Measurements from ENCODE around the gene MTA1.

The MTA1 gene

DNA sequence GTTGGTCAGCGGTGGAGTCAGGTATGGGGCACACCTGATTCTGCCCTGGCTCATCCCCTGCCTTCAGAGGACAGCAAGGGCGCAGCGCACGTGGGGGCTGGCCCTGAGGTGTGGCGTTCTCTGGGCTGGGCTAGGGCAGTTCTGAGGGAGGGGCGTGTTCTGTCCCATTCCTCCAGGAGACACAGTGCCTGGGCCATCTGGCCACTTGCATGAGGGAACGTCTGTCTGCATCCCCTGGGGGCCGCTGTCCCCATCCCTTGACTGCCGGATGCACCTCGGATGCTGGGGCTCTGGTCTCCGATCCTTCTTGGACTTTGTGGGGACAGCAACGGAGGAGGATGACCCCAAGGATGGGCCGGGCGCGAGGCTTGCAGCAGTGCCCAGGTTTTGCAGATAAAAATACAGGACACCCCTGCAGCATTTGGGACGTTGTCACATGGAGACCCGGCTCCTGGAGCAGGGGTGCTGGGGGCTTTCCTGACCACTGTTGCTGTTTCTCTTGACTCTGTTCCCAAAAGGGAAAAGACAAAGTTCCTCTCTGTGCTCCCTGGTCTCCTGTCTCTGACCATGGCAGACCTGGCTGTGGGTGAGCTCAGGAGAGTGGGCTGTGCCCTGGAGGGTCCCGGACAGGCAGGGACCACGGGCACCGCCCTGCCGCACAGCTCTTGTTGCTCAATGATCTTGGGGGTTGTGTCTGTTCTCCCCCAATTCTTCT, 6.9 kb downstream of the MTA1 start:
- DNase-seq, result no peak

DNA sequence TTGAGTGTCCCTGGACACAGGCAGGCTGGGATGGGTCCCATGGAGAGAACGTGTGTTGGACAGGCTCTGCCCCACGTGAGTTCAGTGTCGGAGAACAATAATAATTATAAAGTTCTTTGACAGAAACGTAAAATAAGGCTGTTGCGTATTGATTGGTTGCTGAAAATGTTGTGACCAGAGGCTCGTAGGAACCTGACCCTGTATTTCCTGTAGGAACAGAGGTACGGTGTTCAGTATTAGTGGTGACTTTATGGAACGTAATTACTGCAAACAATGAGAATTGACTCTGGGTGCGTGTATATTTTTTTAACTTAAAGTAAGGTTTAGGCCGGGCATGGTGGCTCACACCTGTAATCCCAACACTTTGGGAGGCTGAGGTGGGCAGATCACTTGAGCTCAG, 7.8 kb downstream of the MTA1 start:
- DNase-seq, result no peak

DNA sequence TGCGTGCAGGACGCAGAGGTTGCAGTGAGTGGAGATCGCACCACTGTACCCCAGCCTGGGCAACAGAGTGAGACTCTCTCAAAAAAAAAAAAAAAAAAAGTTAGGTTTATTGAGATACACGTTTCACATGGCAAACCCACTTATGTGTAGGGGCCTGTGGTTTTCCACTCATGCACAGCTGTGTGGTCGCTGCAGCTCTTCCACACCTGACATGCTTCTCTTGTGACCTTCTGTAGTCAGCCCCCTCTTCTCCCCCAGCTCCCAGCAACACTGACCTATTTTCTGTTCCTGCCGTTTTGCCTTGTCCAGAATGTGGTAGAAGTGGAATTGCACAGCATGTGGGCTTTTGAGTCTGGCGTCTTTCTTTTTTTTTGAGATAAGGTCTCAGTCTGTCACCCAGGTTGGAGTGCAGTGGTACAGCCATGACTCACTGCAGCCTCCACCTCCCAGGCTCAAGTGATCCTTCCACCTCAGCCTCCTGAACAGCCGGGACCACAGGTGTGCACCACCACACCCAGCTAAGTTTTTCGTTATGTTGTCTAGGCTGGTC, 8.4 kb downstream of the MTA1 start:
- no peak for DNase-seq

DNA sequence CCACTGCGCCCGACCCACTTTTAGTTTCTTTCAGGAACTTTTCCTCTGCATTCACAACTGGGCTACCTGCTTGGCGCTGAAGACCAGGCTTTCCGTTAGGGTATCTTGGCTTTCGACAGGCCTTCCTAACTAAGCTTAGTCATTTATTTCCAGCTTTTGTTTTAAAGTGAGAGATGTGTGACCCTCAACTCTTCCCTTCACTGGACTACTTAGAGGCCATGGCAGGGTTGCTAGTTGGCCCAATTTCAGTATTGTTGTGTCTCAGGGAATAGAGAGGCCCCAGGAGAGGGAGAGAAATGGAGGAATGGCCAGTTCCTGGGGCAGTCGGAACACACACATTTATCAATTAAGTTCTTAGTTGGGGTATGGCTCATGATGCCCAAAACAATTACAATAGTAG, 10.4 kb downstream of the MTA1 start:
- no peak for DNase-seq

DNA sequence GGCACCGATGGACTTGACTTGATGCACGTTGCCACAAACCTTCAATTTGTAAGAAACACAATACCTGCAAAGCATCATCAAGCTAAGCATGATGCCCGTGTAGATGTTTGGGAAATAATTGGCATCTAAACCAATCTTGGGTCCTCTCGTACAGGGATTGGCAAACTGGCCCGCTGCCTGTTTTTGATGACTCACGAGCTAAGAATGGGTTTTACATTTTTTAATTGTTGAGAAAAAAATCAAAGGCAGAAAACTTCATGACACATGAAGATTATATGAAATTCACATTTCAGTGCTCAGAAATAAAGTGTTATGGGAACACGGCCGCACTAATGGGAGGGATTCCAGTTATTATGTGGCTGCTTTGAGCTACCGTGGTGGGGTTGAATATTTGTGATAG, 10.9 kb downstream of the MTA1 start:
- no peak for DNase-seq

DNA sequence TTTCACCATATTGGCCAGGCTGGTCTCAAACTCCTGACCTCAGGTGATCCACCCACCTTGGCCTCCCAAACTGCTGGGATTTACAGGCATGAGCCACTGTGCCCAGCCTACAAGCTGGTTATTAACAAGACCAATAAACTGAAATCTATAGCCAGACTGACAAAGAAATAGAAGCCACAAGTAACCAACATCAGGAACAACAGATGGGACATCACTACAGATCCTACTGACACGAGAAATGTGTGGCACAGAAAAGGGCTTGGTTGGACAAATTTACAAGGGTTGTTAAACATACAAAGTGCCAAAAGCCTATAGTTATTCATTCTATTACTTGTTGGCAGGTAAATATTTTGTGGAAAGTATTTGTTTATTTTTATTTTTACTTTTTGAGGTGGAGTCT, 11.6 kb downstream of the MTA1 start:
- no peak for DNase-seq

DNA sequence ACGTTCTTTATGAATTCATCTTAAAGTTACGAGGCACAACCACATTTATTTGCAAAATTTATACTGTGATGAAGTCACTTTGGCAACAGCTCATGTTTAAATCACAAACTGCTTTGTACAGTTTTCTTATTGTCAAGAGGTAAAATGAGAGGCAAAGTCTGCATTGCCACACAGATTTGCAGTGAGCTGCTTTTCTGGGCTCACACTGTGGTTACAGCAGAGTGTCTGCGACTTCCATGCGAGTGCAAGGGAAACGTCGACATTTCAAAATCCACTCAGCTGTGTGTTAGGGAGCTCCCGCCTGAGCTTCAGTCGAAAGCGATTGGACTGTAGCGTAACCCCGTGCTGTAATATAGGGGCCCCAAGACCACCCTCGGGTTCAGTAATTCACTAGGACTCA, 13.0 kb downstream of the MTA1 start:
- DNase-seq, result no peak

DNA sequence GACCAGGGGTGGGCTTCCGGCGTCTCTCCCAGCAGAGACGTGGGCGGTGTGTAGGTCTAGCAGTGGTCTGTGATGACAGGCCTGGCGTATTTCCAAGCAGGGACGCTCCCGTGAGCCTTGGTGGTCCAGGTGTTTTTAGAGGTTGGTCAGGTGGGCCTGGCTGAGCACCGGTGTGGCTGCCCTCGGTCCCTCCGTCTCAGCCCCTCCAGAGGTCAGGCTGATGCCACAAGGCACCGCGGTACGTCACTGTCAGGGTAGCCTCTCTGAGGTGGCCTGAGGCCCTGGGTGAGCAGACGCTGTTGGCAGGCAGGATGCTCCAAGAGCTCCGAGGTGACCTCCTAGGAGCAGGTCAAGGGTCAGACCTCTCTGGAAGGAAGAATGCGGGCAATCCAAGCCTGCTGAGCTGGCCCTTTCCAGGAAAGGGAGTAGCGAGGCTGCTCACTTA, 13.6 kb downstream of the MTA1 start:
- no peak for DNase-seq

DNA sequence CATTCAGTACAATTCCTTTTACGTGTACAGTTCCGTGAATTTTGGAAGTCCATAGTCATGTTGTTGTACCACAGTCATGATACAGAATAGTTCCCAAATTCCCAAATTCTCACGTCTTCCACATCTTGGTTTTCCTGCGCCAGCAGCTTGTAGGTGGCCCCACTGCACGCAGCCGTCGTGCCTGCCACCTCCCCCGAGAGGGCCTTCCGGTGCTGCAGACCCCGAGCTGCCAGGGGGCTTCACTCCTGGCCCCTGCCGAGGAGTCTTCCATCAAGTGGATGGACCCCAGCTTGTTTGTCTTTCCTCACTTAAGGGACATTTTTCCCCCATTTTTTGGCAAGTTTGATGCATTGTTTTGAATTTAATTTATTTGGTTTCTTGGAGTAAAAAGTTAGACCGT, 16.8 kb downstream of the MTA1 start:
- DNase-seq, result no peak

DNA sequence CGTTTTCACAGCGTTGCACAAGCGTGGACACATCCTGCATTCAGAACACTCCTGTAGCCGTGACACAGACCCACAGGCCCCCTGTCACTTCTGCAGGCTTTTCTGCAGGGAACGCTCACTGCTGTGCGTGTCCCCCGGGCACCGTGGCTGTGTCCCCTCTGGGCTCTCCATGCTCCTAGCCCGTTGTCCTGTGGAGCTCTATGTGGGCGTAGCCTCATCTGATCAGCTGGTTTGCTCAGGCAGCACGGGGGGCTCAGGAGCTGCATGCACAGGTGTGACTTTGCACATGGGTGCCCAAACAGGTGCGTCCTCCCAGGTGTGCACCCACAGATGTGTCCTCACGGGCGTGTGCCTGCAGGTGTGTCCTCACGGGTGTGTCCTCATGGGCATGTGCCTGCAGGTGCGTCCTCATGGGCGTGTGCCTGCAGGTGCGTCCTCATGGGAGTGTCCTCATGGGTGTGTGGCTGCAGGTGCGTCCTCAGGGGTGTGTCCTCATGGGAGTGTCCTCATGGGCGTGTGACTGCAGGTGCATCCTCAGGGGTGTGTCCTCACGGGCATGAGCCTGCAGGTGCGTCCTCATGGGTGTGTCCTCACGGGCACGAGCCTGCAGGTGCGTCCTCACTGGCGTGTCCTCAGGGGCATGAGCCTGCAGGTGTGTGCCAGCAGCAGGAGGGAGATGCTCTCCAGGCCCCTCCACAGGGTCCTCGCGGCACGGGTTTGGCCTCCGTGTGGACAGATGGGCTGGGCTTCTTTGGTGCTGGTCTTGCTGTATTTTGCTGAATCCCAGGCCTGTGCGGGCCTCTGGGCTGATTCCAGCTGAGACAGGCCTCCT, 17.5 kb downstream of the MTA1 start:
- no peak for DNase-seq

DNA sequence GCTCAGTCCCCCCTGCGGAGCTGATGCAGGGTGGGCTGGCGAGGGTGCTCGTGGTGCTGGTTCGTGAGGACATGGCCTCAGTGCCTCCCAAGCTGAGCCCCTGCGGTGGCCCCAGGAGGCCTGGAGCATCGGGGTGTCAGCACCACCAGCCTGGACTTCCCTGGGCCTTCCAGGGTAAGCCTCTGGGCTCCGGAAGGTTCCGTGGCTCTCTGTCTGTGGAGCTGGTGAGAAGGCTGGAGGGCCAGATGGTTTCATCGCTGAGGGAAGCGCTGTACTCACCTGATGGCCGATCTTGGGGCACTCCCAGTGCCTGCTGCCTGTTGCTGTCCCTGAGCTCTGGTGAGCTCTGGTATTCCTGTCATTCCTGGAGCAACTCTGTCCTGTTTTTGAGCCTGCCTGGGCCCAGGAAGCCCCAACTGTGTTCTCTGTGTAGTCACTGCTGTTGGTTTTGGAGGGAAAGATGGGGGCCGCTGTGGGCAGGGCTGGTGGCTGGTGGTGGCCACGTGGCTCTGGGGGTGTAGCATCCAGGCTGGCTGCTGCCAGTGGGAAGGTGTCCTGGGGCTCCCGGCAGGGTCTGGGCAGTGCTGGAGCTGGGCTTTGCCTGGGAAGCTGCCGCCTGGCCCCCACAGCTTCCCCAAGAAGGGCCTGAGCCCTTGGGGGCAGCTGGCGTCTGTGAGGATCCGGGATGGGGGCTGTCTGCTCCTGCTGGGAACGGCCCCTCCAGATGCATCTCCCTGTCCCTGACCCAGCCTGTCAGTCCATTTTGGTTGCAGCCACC, 18.3 kb downstream of the MTA1 start:
- DNase-seq, result no peak

DNA sequence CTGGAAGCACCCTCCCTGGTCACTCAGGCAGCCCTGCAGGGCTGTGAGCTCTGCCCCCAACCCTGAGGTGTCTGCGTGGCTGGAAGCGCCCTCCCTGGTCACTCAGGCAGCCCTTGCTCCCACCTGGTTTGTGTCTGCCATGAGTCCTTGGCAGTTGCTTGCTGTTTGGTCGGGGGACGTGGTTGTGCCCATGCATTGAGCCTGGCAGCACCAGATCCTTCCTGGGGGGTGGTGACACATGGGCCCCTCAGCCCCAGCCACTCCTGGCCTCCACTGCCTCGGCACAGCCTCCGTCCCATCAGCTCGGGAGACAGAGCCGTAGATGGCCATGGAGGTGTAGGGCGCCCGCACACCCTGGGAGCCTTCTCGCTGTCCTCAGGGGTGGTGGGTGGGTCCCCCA, 19.6 kb downstream of the MTA1 start:
- no peak for DNase-seq

DNA sequence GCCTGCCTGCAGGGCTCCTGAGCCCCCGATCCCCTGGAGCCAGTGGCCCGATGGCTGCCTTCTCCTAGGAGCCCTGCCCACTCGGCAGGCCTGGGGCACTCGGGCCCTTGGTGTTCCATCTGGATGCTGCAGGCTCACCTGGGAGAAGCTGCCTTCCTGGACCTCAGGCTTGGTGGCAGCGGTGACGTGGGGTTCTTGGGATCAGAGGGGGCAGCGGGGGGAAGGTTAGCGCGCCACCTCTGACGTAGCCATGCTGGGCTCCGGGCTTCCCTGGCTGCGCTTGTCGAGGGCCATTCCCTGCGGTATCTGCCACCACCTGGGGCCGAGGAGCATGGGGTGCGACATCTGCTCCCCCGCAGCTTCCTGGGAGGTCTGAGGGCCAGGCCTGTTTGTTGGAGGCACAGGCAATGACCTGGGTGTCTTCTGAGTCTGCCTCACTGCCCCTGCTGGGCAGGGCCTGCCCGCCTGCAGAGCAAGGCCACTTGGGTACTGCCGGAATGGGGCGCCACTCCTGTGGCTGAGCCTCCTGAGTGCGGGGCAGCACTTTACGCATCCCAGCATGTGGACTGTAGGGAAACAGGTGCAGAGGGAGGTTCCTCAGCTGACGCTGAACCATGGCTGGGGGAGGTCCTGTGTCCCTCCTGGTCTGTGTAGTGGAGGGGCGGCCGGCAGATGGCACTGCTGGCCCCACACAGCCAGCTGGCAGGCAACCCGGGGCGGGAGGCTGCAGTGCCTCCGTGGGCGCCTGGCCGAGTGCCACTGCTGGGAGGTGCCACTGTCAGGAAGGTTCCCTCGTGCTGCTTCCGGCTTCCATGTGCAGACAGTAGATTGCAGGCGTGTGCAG, 20.3 kb downstream of the MTA1 start:
- no peak for DNase-seq

DNA sequence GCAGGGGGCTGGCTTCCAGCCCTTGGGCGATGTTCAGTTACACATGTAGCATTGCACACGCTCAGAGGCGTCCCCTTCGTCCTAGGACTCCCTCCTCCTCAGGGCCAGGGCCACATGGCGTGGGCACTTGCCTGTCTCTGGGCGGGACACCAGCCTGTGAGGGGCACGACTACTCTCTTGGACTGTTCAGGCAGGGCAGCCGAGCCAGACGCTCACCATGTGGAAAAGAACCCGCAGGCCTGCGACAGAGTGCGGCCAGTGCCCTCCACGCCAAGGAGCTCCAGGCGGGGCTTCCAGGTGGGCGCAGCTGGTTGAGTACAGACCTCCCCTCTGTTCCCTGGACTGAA, 20.9 kb downstream of the MTA1 start:
- DNase-seq, result no peak

DNA sequence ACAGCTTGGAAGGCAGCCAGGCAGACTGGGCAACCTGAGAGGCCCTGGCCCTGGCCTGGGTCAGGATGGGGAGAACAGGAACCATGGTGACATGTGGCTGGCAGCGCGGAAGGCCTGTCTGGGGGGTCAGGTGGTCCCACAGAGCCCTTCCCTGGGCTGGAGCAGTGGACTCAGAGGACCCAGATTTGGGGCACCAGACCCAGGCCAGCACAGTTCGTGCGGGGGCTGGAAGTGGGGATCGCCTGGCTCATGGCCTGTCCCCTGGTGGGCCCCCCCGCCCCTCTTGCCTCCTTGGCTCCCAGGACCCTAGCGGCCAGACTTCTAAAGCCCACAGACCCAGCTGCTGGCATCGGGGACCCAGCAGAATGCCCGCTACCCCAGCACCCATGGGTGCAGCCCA, 21.4 kb downstream of the MTA1 start:
- DNase-seq, result no peak

DNA sequence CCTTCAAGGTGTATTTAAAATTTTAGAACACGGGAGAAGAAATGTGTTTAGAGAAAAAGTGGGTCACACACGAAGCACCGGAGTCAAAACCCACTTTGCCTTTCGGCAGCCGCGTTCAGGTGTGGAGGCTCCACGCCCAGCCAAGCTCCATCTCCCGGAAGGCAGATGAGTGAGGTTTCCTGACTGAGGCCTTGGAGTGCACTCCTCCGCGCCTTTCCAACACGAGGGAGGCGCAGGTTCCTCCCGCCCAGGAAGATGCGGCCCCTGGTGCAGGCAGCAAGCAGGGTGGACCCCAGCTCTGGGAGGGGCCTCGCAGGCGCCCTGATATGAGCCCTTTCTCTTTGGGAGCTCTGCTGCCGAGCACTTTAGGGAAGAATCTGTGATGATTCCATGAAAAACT, 22.5 kb downstream of the MTA1 start:
- DNase-seq, result no peak

DNA sequence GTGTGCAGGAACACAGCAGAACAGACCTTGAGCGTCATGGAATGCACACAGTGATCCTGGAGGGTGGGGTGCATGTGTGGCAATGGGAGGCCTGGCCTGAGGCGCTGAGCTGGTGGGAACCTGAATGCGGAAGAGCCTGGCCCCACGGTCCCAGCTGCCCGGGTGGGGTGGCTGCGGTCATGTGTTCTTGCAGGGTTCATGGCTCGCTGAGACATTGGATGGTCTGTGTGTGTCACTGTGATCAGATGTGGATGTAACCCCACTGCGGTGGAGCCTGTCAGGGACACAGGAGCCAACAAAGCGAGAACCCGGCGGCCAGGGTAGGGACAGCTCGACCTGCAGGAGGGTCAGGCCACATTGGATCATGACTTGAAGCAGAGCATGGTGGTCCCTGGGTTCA, 23.2 kb downstream of the MTA1 start:
- no peak for DNase-seq

DNA sequence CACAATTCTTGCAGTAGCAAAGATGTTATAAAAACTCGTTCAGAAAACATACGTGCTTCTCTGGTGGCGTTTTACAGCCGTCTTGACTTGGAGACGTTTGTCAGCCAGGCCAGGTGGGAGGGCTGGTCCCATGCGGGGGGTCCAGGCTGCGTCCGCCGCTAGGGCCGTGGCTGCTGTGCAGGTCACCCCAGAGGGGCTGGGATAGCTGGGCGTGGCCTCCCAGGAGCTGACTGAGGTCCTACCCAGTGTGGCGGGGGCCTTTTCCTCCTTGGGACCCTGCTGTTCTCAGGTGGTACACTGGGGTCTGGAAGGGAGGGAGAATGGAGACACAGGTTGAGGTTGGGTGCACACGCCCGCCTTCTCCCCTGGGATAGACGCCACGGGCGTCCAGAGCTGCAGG, 25.2 kb downstream of the MTA1 start:
- no peak for DNase-seq

DNA sequence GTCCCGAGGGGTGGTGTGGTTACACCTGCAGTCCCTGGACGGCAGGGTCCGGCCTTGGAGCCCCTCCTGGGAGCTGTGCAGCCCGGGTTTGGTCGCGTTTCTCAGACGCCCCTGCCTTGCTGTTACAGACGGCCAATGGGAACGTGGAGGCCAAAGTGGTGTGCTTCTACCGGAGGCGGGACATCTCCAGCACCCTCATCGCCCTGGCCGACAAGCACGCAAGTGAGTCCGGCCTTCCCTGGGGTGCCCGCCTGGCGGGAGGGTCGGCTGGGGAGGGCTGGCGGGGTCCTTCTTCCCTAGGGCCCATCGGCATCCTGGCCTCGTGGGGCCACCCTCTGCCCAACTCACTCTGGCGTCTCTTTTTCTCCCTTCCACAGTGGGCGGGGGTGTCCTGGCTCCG, 25.7 kb downstream of the MTA1 start:
- no peak for DNase-seq

DNA sequence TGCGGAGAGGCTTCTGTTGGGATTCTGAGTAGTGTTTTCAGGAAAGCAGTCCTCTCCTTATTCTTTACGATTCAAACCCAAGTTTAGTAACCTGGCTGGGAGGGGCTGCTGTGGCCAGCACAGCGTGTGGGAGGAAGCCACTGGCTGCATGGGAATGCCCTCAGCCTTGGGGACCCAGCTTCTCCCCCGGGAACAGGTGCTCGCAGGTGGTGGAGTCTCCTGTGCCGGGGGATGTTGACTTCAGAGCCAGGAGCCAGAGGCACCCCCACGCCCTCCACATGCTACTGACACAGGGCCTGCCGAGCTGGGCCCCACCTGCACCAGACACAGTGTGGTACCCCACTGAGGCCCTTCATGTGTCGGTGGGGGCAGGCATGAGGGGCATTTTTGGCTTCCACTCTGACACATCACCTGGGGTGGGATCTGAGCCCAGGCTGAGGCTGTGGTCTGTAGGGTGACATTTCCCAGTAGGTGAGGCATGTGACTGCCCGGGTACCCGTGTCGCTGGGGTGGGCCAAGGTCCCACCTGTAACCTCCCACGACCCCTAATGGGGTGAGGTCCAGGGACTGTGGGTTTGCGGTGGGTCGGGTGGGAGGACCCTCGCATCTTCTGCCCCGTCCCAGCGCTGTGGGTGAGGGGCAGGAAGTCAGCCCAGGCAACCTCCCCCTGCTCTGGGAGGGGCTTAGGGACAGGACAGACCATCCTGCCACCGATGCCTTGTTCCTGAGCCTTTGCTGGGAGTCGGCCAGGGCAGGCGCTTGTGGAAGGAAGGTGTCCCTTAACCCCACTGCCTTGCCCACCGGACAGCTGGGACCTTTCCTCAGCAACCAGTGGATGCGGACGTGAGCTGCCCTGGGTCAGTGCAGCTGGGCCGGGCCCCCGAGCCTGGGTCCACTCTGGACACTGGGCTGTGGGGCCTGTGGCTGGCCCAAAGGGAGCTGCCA, 26.5 kb downstream of the MTA1 start:
- no peak for DNase-seq

DNA sequence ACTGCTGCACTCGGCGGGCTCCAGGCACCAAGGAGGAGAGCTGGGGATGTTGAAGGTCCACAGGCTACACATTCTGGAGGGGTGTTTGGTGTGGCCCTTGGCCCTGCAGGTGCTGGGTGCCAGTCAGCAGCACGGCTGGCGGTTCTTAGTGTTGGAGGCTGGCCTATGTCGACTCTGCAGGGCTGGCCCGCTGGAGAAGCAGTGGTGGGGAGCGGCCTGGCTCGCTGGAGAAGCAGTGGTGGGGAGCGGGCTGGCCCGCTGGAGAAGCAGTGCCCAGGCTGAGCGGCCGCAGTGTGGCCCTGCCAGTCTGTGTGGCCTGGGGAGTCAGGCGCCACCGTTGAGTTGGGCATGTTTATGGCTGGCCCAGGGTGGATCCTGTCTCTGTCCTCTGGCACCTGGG, 27.3 kb downstream of the MTA1 start:
- no peak for DNase-seq
